ENCODE results near the gene HYAL3.
"Not testable (repeated sequence)": the region's sequence is repeated elsewhere in the genome, so short reads cannot be mapped to it uniquely, and the experiment has no call there.

The HYAL3 gene

DNA sequence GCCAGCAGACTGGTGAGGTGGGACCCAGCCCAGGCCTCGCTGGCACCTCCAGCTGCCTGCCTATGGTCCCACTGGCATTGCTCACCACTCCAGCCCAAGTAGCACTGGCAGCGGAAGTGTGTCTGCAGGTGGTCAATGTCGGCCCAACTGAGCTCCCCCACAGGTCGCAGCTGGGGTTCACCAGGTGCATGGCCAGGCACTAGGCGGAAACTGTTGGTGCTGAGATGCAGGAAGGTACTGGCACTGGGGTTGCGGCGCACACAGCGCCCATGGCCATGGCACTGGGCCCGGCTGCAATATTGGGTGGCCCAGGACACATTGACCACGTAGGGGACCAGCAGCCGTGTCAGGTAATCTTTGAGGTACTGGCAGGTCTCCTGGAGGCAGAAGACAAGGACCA lies 19.0 kb upstream of the HYAL3 start:
- DNase-seq (ENCODE audit: extremely low spot score), result no peak
- ChIA-PET CTCF (interaction anchor here (1.1 to 1.8 kb wide), 5 partner anchors 10 to 71 kb away, joined by 3 to 7 read pairs (median 4); partner anchors contain the start of gene TUSC2), POLR2A (interaction anchor here (0.6 kb wide), 1 partner anchor 19 kb away, joined by 3 read pairs; the partner anchor contains the start of genes HYAL3 and NAA80)
- TF ChIP-seq, protein P1, sequence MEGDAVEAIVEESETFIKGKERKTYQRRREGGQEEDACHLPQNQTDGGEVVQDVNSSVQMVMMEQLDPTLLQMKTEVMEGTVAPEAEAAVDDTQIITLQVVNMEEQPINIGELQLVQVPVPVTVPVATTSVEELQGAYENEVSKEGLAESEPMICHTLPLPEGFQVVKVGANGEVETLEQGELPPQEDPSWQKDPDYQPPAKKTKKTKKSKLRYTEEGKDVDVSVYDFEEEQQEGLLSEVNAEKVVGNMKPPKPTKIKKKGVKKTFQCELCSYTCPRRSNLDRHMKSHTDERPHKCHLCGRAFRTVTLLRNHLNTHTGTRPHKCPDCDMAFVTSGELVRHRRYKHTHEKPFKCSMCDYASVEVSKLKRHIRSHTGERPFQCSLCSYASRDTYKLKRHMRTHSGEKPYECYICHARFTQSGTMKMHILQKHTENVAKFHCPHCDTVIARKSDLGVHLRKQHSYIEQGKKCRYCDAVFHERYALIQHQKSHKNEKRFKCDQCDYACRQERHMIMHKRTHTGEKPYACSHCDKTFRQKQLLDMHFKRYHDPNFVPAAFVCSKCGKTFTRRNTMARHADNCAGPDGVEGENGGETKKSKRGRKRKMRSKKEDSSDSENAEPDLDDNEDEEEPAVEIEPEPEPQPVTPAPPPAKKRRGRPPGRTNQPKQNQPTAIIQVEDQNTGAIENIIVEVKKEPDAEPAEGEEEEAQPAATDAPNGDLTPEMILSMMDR (IDR thresholded peaks at IDR 0.05; ENCODE audit: control extremely low read depth, extremely low read depth, low read depth, missing control alignments), result no peak

DNA sequence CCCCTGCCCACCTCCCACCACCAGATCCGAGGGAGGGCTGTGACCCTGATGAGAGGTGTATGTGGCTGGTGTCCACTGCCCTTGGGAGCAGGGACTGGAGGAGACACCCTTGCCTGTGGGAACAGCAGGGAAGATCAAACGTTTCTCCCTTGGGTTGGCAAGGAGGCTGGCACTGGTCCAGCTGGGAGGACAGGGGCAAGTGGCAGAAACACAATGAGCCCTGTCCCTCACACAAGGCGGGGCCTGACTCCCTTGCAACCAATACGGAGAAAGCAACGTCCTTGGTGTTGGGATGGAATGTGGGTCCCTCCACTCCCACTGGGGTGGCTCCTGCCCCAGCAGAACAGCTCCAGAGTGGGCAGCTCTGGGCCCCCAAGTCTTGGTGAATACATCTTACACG lies 18.1 kb upstream of the HYAL3 start:
- ChIA-PET POLR2A (interaction anchor here (0.6 kb wide), 1 partner anchor 18 kb away, joined by 3 read pairs; the partner anchor contains the start of genes HYAL3 and NAA80), CTCF (interaction anchor here (0.9 to 1.8 kb wide), 4 partner anchors 10 to 70 kb away, joined by 3 to 4 read pairs (median 4); partner anchors contain the start of gene TUSC2)
- DNase-seq (ENCODE audit: extremely low spot score), result no peak

DNA sequence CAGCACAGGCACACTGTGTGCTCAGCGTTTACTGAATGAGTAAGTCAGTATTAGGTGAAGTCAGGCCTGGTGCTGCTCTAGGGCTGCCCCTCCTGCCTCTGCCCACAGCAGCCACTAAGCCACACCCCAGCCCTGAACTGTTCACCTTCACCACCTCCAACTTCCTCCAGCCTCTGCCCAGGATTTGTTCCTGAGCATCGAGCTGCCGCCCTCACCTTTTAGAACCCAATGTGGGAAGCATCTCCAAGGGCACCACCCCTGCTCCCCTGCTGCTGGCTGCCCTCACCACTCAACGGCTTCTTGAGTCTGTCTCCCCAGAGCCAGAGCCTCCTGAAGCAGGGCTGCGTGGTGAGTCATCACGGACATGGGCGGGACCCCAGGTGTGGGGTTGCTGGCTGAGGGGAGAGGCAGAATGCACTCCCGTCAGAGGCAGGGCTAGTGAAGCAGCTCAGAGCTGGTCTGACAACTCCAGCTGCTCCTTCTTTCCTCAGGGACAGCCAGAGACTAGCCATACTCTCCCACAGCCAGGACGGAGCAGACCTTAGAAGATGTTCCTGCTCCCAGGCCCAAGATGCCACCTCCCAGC lies 17.5 kb upstream of the HYAL3 start:
- TF ChIP-seq, protein P1 (IDR thresholded peaks at IDR 0.05; ENCODE audit: control extremely low read depth, extremely low read depth, low read depth, missing control alignments), result no peak
- no peak for DNase-seq (ENCODE audit: extremely low spot score)
- POLR2A ChIA-PET, result no interaction called here
- CTCF ChIA-PET, result interaction anchor here (0.9 to 1.8 kb wide), 2 partner anchors 9 to 11 kb away, joined by 3 to 4 read pairs; partner anchors contain the start of gene TUSC2

More for the DNA sequence above, 18.1 kb upstream of the HYAL3 start:
- TF ChIP-seq, protein P1 (IDR thresholded peaks at IDR 0.05; ENCODE audit: control extremely low read depth, extremely low read depth, low read depth, missing control alignments), result no peak

DNA sequence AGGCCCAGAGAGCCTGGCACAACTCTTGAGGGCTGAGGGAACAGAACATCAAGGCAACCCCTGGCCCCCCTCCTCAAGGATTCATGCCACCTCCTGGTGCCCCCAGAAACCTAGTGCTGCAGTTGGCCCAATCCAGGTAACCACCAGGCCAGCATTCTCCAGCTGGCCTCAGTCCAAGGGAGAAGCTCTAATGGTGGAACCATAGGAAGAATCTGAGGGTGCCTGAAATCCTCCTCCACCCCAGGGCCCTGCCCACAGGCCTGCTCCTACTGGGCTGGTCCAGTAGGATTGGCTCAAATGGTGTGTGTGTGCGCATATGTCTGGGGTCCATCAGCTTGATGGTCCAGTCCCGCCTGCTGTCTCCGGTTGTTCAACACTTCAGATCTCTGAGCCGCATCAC lies 15.6 kb upstream of the HYAL3 start:
- no peak for DNase-seq (ENCODE audit: extremely low spot score)
- TF ChIP-seq, protein P1 (IDR thresholded peaks at IDR 0.05; ENCODE audit: control extremely low read depth, extremely low read depth, low read depth, missing control alignments), result no peak

DNA sequence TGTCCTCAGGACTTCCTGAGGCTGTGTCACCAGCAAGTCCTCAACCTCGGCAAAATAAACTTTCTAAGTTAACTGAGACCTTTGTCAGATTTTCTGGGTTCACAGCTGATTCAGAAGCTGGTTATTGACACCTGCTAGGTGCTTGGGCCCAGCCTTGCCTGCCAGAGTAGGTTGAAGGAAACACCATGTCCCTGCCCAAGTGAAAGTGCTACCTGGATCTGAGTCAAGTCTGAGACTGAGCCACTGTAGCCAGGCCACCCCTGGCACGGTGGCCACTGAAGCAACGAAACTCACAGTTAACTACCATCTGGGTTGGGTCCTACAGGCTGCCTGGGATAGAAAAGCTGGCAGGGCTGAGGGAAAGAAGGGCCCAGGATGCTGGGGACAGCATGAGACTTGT lies 15.1 kb upstream of the HYAL3 start:
- POLR2A ChIA-PET, result interaction anchor here (1.1 kb wide), 1 partner anchor 10 kb away, joined by 3 read pairs; no protein-coding TSS in a partner anchor
- no peak for DNase-seq (ENCODE audit: extremely low spot score)
- CTCF ChIA-PET, result interaction anchor here (1.0 to 2.5 kb wide), 3 partner anchors 9 to 16 kb away, joined by 3 to 18 read pairs (median 5); partner anchors contain the start of gene HYAL2
- TF ChIP-seq, protein P1 (IDR thresholded peaks at IDR 0.05; ENCODE audit: control extremely low read depth, extremely low read depth, low read depth, missing control alignments), result no peak

More for the DNA sequence above, 15.6 kb upstream of the HYAL3 start:
- ChIA-PET CTCF (interaction anchor here (1.1 to 2.5 kb wide), 5 partner anchors 9 to 55 kb away, joined by 3 to 18 read pairs (median 4); partner anchors contain the start of genes HYAL2, HYAL3 and NAA80), POLR2A (interaction anchor here (1.1 kb wide), 1 partner anchor 9 kb away, joined by 3 read pairs; no protein-coding TSS in a partner anchor)

DNA sequence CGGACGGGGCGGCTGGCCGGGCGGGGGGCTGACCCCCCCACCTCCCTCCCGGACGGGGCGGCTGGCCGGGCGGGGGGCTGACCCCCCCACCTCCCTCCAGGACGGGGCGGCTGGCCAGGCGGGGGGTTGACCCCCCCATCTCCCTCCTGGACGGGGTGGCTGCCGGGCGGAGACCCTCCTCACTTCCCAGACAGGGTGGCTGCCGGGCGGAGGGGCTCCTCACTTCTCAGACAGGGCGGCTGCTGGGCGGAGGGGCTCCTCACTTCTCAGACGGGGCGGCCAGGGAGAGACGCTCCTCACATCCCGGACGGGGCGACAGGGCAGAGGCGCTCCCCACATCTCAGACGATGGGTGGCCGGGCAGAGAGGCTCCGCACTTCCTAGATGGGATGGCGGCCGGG lies 12.8 kb upstream of the HYAL3 start:
- DNase-seq (ENCODE audit: extremely low spot score); POLR2A ChIA-PET; CTCF ChIA-PET: not testable (repeated sequence)

DNA sequence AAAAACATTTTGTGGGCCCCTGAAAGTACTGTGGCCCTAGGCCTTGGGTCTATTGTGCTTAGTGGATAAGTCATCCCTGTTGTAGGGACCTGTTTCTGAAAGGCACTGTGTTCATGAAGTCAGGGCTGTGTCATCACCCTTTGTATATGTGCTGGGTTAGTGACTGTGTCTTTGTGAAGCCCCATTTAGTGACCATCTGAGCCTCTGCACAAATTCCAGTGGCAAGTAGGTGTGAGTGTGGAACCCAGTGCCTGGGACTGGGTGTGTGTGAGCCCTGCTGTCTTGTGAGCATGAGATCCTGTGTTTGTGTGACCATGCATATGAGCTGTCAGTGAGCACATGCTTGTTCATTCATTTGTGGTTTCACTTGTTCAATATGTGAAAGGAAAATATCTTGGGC lies 5.4 kb upstream of the HYAL3 start:
- ChIA-PET POLR2A (interaction anchor here (0.6 kb wide), 1 partner anchor 32 kb away, joined by 4 read pairs; no protein-coding TSS in a partner anchor), CTCF (interaction anchor here (1.6 to 3.6 kb wide), 3 partner anchors 9 to 19 kb away, joined by 4 to 16 read pairs (median 5); partner anchors contain the start of gene HYAL2)
- TF ChIP-seq, protein P1 (IDR thresholded peaks at IDR 0.05; ENCODE audit: control extremely low read depth, extremely low read depth, low read depth, missing control alignments), result no peak
- DNase-seq (ENCODE audit: extremely low spot score), result no peak

Measured in GM10248 (cell line).